Measurements from ENCODE around the gene VWA2. TPM values are rescaled to one million over a fixed set of nuclear protein-coding genes. Genes with fewer than 3 reads are reported as not detected.

Gene VWA2
- total and polyA plus RNA-seq, 2 donors from 2014 or later = 0.17 to 6.5 TPM

DNA sequence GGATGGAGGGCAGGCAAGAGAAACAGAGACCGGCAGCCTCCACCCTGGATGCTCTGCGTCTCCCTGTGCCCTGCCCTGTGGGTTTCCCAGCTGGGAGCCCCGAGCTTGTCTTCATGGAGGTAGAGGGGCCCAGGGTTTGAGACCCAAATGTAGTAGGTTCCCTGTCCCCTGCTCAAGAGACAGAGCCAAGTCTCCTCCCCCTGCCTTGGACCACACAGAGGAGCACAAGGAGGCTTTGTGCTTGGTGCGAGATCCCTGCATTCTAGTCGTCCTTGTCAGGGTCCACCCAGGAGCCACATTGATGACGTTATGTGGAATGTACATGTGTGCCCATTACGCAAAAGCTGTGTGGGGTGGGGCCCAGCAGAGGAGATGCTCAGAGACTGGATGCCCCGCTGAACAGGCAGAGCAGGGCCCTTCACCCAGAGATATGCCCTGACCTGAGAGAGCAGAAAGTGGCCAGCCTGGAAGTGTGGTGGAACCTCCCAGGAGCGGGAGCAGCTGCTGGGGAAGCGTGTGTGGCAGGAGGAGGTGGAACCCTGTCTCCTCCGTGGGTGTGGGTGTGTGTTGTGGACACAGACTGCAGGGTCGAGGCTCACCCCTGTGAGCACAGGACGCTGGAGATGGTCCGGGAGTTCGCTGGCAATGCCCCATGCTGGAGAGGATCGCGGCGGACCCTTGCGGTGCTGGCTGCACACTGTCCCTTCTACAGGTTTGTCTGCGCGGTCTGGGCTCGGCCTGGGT, 39.3 kb downstream of the VWA2 start:
- intact Hi-C loops (cut with DNase I) = no loop called here
- no peaks in the 10 kb centered on the region for H3K4me1 ChIP-seq (ENCODE audit: control insufficient read depth in 2 of 3, insufficient read depth in 2 of 3, low read depth in 1 of 3, low read length in 3 of 3)
- no peak overlapping the region for H3K4me3 ChIP-seq (ENCODE audit: low read length in 3 of 3)
- DNase-seq (peak in 1 of 5 donors; percentile 61), FAIRE-seq (no peak)
- no peaks in the 10 kb centered on the region for H3K9me3 ChIP-seq (ENCODE audit: control insufficient read depth in 2 of 3, insufficient read depth in 1 of 3, low read length in 3 of 3)
- H3K27ac ChIP-seq (ENCODE audit: low read depth in 2 of 2, low read length in 2 of 2) = no peak overlapping the region
- H3K9ac ChIP-seq (ENCODE audit: low read length in 3 of 3) = no peak overlapping the region
- H3K27me3 ChIP-seq (ENCODE audit: control insufficient read depth, insufficient read depth, low read length) = no peaks in the 10 kb centered on the region
- no peaks in the 10 kb centered on the region for H3K36me3 ChIP-seq (ENCODE audit: control insufficient read depth in 2 of 3, insufficient read depth in 3 of 3, low read length in 3 of 3)
- TF ChIP-seq, protein P1, sequence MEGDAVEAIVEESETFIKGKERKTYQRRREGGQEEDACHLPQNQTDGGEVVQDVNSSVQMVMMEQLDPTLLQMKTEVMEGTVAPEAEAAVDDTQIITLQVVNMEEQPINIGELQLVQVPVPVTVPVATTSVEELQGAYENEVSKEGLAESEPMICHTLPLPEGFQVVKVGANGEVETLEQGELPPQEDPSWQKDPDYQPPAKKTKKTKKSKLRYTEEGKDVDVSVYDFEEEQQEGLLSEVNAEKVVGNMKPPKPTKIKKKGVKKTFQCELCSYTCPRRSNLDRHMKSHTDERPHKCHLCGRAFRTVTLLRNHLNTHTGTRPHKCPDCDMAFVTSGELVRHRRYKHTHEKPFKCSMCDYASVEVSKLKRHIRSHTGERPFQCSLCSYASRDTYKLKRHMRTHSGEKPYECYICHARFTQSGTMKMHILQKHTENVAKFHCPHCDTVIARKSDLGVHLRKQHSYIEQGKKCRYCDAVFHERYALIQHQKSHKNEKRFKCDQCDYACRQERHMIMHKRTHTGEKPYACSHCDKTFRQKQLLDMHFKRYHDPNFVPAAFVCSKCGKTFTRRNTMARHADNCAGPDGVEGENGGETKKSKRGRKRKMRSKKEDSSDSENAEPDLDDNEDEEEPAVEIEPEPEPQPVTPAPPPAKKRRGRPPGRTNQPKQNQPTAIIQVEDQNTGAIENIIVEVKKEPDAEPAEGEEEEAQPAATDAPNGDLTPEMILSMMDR (IDR thresholded peaks at IDR 0.05; ENCODE audit: borderline replicate concordance, extremely low read depth, insufficient read depth) = no peak

DNA sequence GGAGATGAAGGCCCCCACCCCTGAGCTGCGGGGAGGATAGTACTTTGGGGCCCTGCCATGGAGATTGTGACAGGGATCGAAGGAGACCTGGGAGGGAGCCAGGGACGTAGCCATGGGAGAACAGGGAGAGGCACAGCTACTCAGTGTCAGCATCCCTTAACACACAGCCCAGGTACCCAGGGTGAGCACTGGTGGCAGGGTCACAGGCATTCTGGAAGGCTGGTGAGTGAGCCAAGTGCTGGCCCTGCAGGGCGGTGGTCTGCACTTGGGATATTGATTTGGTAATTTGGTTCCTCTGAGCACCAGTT, 39.8 kb downstream of the VWA2 start:
- DNase-seq (peak in 1 of 5 donors; percentile 44), FAIRE-seq (no peak)
- Histone ChIP-seq H3K9ac (ENCODE audit: low read length in 3 of 3) (no peak overlapping the region), H3K4me1 (ENCODE audit: control insufficient read depth in 2 of 3, insufficient read depth in 2 of 3, low read depth in 1 of 3, low read length in 3 of 3) (no peaks in the 10 kb centered on the region), H3K9me3 (ENCODE audit: control insufficient read depth in 2 of 3, insufficient read depth in 1 of 3, low read length in 3 of 3) (no peaks in the 10 kb centered on the region), H3K27ac (ENCODE audit: low read depth in 2 of 2, low read length in 2 of 2) (no peak overlapping the region), H3K4me3 (ENCODE audit: low read length in 3 of 3) (no peak overlapping the region), H3K27me3 (ENCODE audit: control insufficient read depth, insufficient read depth, low read length) (no peaks in the 10 kb centered on the region), H3K36me3 (ENCODE audit: control insufficient read depth in 2 of 3, insufficient read depth in 3 of 3, low read length in 3 of 3) (no peaks in the 10 kb centered on the region)
- TF ChIP-seq, protein P1 (IDR thresholded peaks at IDR 0.05; ENCODE audit: borderline replicate concordance, extremely low read depth, insufficient read depth) = no peak
- intact Hi-C loops (cut with DNase I) = no loop called here

- intact Hi-C loops (cut with DNase I) = no loop called here
- DNase-seq (peak in 1 of 5 donors; percentile 15), FAIRE-seq (no peak)
- Histone ChIP-seq H3K27me3 (ENCODE audit: control insufficient read depth, insufficient read depth, low read length) (no peaks in the 10 kb centered on the region), H3K4me1 (ENCODE audit: control insufficient read depth in 2 of 3, insufficient read depth in 2 of 3, low read depth in 1 of 3, low read length in 3 of 3) (no peaks in the 10 kb centered on the region), H3K27ac (ENCODE audit: low read depth in 2 of 2, low read length in 2 of 2) (no peak overlapping the region), H3K9ac (ENCODE audit: low read length in 3 of 3) (no peak overlapping the region), H3K36me3 (ENCODE audit: control insufficient read depth in 2 of 3, insufficient read depth in 3 of 3, low read length in 3 of 3) (no peaks in the 10 kb centered on the region), H3K4me3 (ENCODE audit: low read length in 3 of 3) (no peak overlapping the region), H3K9me3 (ENCODE audit: control insufficient read depth in 2 of 3, insufficient read depth in 1 of 3, low read length in 3 of 3) (no peaks in the 10 kb centered on the region)
- TF ChIP-seq, protein P1 (IDR thresholded peaks at IDR 0.05; ENCODE audit: borderline replicate concordance, extremely low read depth, insufficient read depth) = no peak
These were observed 40.2 kb downstream of the VWA2 start for GRCh38 chr10:114279289-114279688.
